Measurements from ENCODE around the gene ATG7. TPM values are rescaled to one million over a fixed set of nuclear protein-coding genes. Genes with fewer than 3 reads are reported as not detected.

ATG7 gene
- total and polyA plus RNA-seq, 12 donors = 9.1 to 118 (median 40.0) TPM

DNA sequence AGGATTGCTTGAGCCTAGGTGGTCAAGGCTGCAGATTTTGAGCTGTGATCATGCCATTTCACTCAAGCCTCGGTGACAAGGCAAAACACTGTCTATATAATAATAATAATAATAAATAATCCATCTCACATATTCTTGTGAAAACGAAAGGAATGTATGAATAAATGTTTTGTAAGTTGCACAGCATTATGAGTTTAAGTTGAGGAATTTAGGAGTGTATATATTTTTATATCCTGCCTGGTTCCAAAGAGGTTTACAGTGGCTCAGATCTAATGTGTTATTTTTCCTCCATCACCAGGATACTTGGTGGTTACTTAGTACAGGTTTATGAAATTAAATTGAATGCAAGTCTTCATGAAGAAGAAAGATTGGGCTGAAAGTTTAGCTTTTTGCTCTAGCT is 77.2 kb downstream of the ATG7 start:
- TF ChIP-seq POLR2A (IDR thresholded peaks at IDR 0.05) = no peak
- TF ChIP-seq, protein P1, sequence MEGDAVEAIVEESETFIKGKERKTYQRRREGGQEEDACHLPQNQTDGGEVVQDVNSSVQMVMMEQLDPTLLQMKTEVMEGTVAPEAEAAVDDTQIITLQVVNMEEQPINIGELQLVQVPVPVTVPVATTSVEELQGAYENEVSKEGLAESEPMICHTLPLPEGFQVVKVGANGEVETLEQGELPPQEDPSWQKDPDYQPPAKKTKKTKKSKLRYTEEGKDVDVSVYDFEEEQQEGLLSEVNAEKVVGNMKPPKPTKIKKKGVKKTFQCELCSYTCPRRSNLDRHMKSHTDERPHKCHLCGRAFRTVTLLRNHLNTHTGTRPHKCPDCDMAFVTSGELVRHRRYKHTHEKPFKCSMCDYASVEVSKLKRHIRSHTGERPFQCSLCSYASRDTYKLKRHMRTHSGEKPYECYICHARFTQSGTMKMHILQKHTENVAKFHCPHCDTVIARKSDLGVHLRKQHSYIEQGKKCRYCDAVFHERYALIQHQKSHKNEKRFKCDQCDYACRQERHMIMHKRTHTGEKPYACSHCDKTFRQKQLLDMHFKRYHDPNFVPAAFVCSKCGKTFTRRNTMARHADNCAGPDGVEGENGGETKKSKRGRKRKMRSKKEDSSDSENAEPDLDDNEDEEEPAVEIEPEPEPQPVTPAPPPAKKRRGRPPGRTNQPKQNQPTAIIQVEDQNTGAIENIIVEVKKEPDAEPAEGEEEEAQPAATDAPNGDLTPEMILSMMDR (IDR thresholded peaks at IDR 0.05) = no peak
- WGBS, 4 donors = 81 to 88% (median 85%) methylated on average over 2 of the region's 2 CpGs
- peaks cover 0 to 24% of the 10 kb centered on the region in 2 donors for H3K36me3 ChIP-seq (replicated peaks in 1 of 2)

DNA sequence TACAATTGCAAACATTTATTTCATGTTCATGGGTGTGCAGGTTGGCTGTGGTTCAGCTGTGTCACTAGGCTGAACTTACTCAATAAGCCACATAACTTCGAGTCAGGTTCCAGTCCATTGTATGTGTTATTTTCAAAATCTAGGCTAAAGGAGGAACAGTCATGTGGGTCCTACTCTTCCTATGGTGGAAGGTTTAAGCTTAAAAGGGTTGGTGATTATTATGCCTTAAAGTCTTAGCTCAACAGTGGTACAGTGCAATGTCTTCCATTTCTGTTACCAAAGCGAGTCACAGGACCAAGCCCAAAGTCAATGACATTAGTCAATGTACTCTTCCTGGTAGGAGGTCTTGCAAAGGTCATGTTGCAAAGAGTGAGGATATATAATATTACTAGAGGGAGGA is 78.2 kb downstream of the ATG7 start:
- DNase-seq = no peak
- no peak overlapping the region for H3K27ac ChIP-seq
- H3K27me3 ChIP-seq = no peaks in the 10 kb centered on the region
- H3K4me3 ChIP-seq = no peak overlapping the region
- peaks cover 0 to 20% of the 10 kb centered on the region in 2 donors for H3K36me3 ChIP-seq (replicated peaks in 1 of 2)
- WGBS, 4 donors = 75 to 90% (median 82%) methylated on average over 2 of the region's 2 CpGs
- TF ChIP-seq, protein P1 (IDR thresholded peaks at IDR 0.05) = no peak
- TF ChIP-seq POLR2A (IDR thresholded peaks at IDR 0.05) = no peak
- H3K9me3 ChIP-seq (replicated peaks in 1 of 3) = no peaks in the 10 kb centered on the region
- peaks cover 0 to 7% of the 10 kb centered on the region in 2 donors for H3K4me1 ChIP-seq (replicated peaks in 1 of 2)
- intact Hi-C loops (cut with DNase I) = no loop called here

More for the DNA sequence above, 77.2 kb downstream of the ATG7 start:
- Histone ChIP-seq H3K9me3 (replicated peaks in 1 of 3) (no peaks in the 10 kb centered on the region), H3K4me1 (replicated peaks in 1 of 2) (peaks cover 0 to 7% of the 10 kb centered on the region in 2 donors), H3K4me3 (no peak overlapping the region), H3K27ac (no peak overlapping the region), H3K27me3 (no peaks in the 10 kb centered on the region)
- intact Hi-C loops (cut with DNase I) = no loop called here
- DNase-seq = no peak

DNA sequence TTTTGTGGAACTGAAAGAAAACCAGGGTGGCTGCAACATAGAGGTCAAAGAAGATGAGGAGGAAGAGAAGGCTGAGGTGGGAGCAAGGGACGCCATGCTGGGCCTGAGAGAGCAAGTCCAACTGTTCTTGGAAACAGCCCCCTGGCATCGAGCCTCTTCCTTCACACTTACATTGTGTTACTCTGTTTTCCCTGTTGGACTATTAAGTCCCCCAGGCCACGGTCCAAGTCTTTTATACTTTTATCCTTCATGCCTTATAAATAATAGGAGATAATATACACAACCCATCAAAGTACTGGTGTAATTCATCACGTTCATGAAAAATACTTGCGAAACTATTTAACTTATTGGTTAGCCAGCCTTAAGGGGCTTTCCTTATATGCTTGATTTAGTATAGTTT is 79.3 kb downstream of the ATG7 start:
- H3K4me3 ChIP-seq = no peak overlapping the region
- no peaks in the 10 kb centered on the region for H3K27me3 ChIP-seq
- peaks cover 0 to 7% of the 10 kb centered on the region in 2 donors for H3K4me1 ChIP-seq (replicated peaks in 1 of 2)
- H3K9me3 ChIP-seq (replicated peaks in 1 of 3) = no peaks in the 10 kb centered on the region
- intact Hi-C loops (cut with DNase I) = no loop called here
- 82 to 98% (median 94%) methylated on average over 5 of the region's 5 CpGs for WGBS, 4 donors
- no peak for TF ChIP-seq POLR2A (IDR thresholded peaks at IDR 0.05)
- TF ChIP-seq, protein P1 (IDR thresholded peaks at IDR 0.05) = no peak
- no peak for DNase-seq
- peaks cover 0 to 14% of the 10 kb centered on the region in 2 donors for H3K36me3 ChIP-seq (replicated peaks in 1 of 2)
- no peak overlapping the region for H3K27ac ChIP-seq

DNA sequence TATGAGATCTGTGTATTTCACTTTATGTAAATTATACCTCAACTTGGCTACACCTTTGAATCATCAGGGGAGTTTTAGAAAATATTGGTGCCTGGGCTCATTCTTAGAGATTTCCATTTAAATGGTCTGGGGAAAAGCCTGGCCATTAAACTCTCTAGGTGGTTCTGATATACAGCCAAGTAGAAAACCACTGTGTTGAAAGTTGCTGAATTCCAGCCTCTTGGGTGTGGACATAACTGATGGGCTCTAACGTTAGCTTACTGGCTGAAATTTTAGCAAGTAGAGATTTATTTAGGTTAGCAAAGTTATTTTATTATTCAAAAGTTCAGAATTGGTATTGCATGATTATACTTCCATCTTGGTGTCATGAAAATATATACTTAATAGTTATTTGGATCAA is 84.1 kb downstream of the ATG7 start:
- Histone ChIP-seq H3K4me3 (no peak overlapping the region), H3K4me1 (replicated peaks in 1 of 2) (no peaks in the 10 kb centered on the region), H3K36me3 (replicated peaks in 1 of 2) (peaks cover 0 to 29% of the 10 kb centered on the region in 2 donors), H3K9me3 (replicated peaks in 1 of 3) (no peaks in the 10 kb centered on the region), H3K27ac (no peak overlapping the region), H3K27me3 (no peaks in the 10 kb centered on the region)
- no peak for DNase-seq
- intact Hi-C loops (cut with DNase I) = no loop called here
- no peak for TF ChIP-seq POLR2A (IDR thresholded peaks at IDR 0.05)
- TF ChIP-seq, protein P1 (IDR thresholded peaks at IDR 0.05) = no peak
- 82 to 97% (median 91%) methylated on average over 1 of the region's 1 CpG for WGBS, 4 donors
